K562 (cell line): ENCODE results near the gene TMSB4X. TPM values are rescaled to one million over a fixed set of nuclear protein-coding genes. Genes with fewer than 3 reads are reported as not detected.

Experiments
- ARNT ChIP-seq, 2 experiments: fragments of 450-650 bp; IDR thresholded peaks; 2 replicates each; pipeline ENCODE4 v1.6.1; 2016; ENCODE audit warnings: mild to moderate bottlenecking in 1 of 2
- E2F1 ChIP-seq: sonication (generic); formaldehyde crosslinking; IDR thresholded peaks from 2 replicates; pipeline ENCODE4 v1.8.1; 2023; ENCODE audit warnings: mild to moderate bottlenecking, missing genetic modification reagents, moderate library complexity
- KLF1 ChIP-seq: fragments of 450-650 bp; IDR thresholded peaks from 2 replicates; pipeline ENCODE4 v1.6.1; 2016; ENCODE audit warnings: missing genetic modification characterization, missing compliant biosample characterization
- LEF1 ChIP-seq: fragments of 450-650 bp; IDR thresholded peaks from 2 replicates; pipeline ENCODE4 v1.6.1; 2016; ENCODE audit warnings: mild to moderate bottlenecking
- MEF2A ChIP-seq: IDR thresholded peaks from 2 replicates; pipeline ENCODE4 v1.6.1; 2011; ENCODE audit warnings: low read depth, mild to moderate bottlenecking, low read length, moderate library complexity; ENCODE audit not compliant: control insufficient read depth
- NR3C1 ChIP-seq: sonication (generic); formaldehyde crosslinking; IDR thresholded peaks from 2 replicates; pipeline ENCODE4 v1.8.1; 2022; ENCODE audit warnings: missing genetic modification reagents
- PHF8 ChIP-seq: fragments of 200-600 bp; sonication (generic); IDR thresholded peaks from 2 replicates; pipeline ENCODE4 v1.6.1; 2012; ENCODE audit warnings: mixed run types, mild to moderate bottlenecking, inconsistent platforms, low read length, moderate library complexity, borderline replicate concordance
- PKNOX1 ChIP-seq: fragments of 450-650 bp; IDR thresholded peaks from 2 replicates; pipeline ENCODE4 v1.6.1; 2016
- PYGO2 ChIP-seq: fragments of 450-650 bp; IDR thresholded peaks from 2 replicates; pipeline ENCODE4 v1.6.1; 2016; ENCODE audit warnings: mild to moderate bottlenecking, missing genetic modification characterization, moderate library complexity, missing compliant biosample characterization
- SMAD2 ChIP-seq: fragments of 150-350 bp; IDR thresholded peaks from 2 replicates; pipeline ENCODE4 v1.6.1; 2014; ENCODE audit warnings: low read depth, mild to moderate bottlenecking, low read length
- SNAPC5 ChIP-seq: fragments of 250-450 bp; sonication (Bioruptor Pico); IDR thresholded peaks from 2 replicates; pipeline ENCODE4 v1.8.0; 2021; ENCODE audit warnings: moderate library complexity, mild to moderate bottlenecking, inconsistent platforms
- ZBTB9 ChIP-seq: fragments of 450-650 bp; formaldehyde crosslinking; IDR thresholded peaks from 2 replicates; pipeline ENCODE4 v1.4.0; 2020; ENCODE audit warnings: mild to moderate bottlenecking, moderate library complexity
- ZFP36 ChIP-seq: fragments of 150-350 bp; IDR thresholded peaks from 2 replicates; pipeline ENCODE4 v1.6.1; 2018; ENCODE audit warnings: low read length, low read depth; ENCODE audit not compliant: partially characterized antibody
- ZNF239 ChIP-seq: fragments of 250-450 bp; sonication (Bioruptor Pico); IDR thresholded peaks from 2 replicates; pipeline ENCODE4 v1.4.0; 2020; ENCODE audit warnings: mild to moderate bottlenecking
- ZNF354B ChIP-seq: fragments of 250-450 bp; sonication (Bioruptor Pico); IDR thresholded peaks from 2 replicates; pipeline ENCODE4 v1.4.0; 2020
- ZNF41 ChIP-seq: fragments of 250-450 bp; sonication (Bioruptor Pico); conservative IDR thresholded peaks from 2 replicates; pipeline ENCODE4 v1.4.0; 2020; ENCODE audit warnings: mild to moderate bottlenecking
- polyA plus RNA-seq, 8 experiments: library from polyadenylated mRNA; depleted of rRNA in 4 of 8; stranded (reverse) in 5 of 8; unstranded in 3 of 8; fragments of >200 nt; fragmentation: Nextera tagmentation in 2 of 8; fragmentation: Illumina TruSeq in 1 of 8; extraction: Ambion mirVana in 2 of 8; extraction: Trizol in 1 of 8; gene quantifications; 2 replicates each; pipeline versions ENCODE4 v1.2.1 to v1.2.3, GENCODE V29; 2011 to 2014; ENCODE audit warnings: inconsistent platforms in 1 of 8, missing spikeins in 1 of 8
- total RNA-seq, 7 experiments: library from RNA; depleted of rRNA in 6 of 7; stranded (reverse); fragments of >200 nt in 6 of 7; fragmentation: Illumina TruSeq in 2 of 7; extraction: Trizol in 2 of 7; gene quantifications; 2 replicates each; pipeline versions ENCODE4 v1.2.1 to v1.2.3, GENCODE V29; 2011 to 2021; ENCODE audit warnings: low replicate concordance in 1 of 7
- TF ChIP-seq, protein P1 (sequence below), 3 experiments: fragments of 200-800 bp in 1 of 3; fragments of 250-450 bp in 1 of 3; fragments of 450-650 bp in 1 of 3; sonication (Bioruptor Pico) in 1 of 3; sonication (Bioruptor generic) in 1 of 3; formaldehyde crosslinking in 1 of 3; IDR thresholded peaks; 2 replicates each; pipeline versions ENCODE4 v1.6.1 to v1.8.0; 2016 to 2022; ENCODE audit warnings: mild to moderate bottlenecking in 2 of 3, missing genetic modification characterization in 2 of 3, missing compliant biosample characterization in 1 of 3, moderate library complexity in 1 of 3
- TF ChIP-seq, protein P2 (sequence below): fragments of 250-450 bp; sonication (Bioruptor Pico); IDR thresholded peaks from 2 replicates; pipeline ENCODE4 v1.8.0; 2022; ENCODE audit warnings: moderate library complexity, mild to moderate bottlenecking, inconsistent platforms

Gene TMSB4X
- total and polyA plus RNA-seq, 9 of the 15 experiments (the other 6 are each of a cell fraction or from before 2014, with no cell fraction given), result 1,035 to 2,035 (median 1,529) TPM

- peak; percentile 94 for TF ChIP-seq ZBTB9 (CRISPR knock-in tag)
- no peak for TF ChIP-seq ZNF354B (CRISPR knock-in tag)
- peak; percentile 70 for TF ChIP-seq ZNF239
- no peak for TF ChIP-seq MEF2A
- peak; percentile 29; the same call in 1 of the 2 replicates for TF ChIP-seq PHF8
- TF ChIP-seq PKNOX1, result no peak
- TF ChIP-seq ZNF41, result peak; percentile 52; the same call in 1 of the 2 replicates
- peak; percentile 52; the same call in 1 of the 2 replicates for TF ChIP-seq LEF1
- TF ChIP-seq, protein P1, sequence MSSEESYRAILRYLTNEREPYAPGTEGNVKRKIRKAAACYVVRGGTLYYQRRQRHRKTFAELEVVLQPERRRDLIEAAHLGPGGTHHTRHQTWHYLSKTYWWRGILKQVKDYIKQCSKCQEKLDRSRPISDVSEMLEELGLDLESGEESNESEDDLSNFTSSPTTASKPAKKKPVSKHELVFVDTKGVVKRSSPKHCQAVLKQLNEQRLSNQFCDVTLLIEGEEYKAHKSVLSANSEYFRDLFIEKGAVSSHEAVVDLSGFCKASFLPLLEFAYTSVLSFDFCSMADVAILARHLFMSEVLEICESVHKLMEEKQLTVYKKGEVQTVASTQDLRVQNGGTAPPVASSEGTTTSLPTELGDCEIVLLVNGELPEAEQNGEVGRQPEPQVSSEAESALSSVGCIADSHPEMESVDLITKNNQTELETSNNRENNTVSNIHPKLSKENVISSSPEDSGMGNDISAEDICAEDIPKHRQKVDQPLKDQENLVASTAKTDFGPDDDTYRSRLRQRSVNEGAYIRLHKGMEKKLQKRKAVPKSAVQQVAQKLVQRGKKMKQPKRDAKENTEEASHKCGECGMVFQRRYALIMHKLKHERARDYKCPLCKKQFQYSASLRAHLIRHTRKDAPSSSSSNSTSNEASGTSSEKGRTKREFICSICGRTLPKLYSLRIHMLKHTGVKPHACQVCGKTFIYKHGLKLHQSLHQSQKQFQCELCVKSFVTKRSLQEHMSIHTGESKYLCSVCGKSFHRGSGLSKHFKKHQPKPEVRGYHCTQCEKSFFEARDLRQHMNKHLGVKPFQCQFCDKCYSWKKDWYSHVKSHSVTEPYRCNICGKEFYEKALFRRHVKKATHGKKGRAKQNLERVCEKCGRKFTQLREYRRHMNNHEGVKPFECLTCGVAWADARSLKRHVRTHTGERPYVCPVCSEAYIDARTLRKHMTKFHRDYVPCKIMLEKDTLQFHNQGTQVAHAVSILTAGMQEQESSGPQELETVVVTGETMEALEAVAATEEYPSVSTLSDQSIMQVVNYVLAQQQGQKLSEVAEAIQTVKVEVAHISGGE (CRISPR knock-in tag; IDR thresholded peaks at IDR 0.05), result no peak; a peak in 1 of 6 replicates
- no peak; a peak in 1 of 4 replicates for TF ChIP-seq ARNT (IDR thresholded peaks at IDR 0.05)
- TF ChIP-seq, protein P2, sequence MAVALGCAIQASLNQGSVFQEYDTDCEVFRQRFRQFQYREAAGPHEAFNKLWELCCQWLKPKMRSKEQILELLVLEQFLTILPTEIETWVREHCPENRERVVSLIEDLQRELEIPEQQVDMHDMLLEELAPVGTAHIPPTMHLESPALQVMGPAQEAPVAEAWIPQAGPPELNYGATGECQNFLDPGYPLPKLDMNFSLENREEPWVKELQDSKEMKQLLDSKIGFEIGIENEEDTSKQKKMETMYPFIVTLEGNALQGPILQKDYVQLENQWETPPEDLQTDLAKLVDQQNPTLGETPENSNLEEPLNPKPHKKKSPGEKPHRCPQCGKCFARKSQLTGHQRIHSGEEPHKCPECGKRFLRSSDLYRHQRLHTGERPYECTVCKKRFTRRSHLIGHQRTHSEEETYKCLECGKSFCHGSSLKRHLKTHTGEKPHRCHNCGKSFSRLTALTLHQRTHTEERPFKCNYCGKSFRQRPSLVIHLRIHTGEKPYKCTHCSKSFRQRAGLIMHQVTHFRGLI (CRISPR knock-in tag), result peak; percentile 57
- peak; percentile 74; the same call in 1 of the 2 replicates for TF ChIP-seq PYGO2 (tag)
- TF ChIP-seq ZFP36, result no peak
- TF ChIP-seq KLF1 (tag), result peak; percentile 83
- TF ChIP-seq SMAD2, result no peak
- TF ChIP-seq NR3C1, result no peak
- no peak for TF ChIP-seq E2F1 (CRISPR knock-in tag)
- no peak for TF ChIP-seq SNAPC5
Observed at GRCh38 chrX:12955882-12956703, 18.8 kb upstream of the TMSB4X start (continued).
